KMS-11 (cell line): ENCODE data around the gene CYP26C1.
A peak's percentile ranks its signal among the peaks of the same experiment; 100 is the strongest.

Experiments used
- H2AFZ ChIP-seq: fragments of 200-600 bp; sonication (generic); 2 replicates; pipeline ENCODE4 v1.6.1; 2016; ENCODE audit warnings: antibody characterized with exemption, mixed run types, low read depth
- H3K27ac ChIP-seq: fragments of 200-600 bp; sonication (generic); 2 replicates; pipeline ENCODE4 v1.6.1; 2016; ENCODE audit warnings: mild to moderate bottlenecking, mixed run types
- H3K27me3 ChIP-seq: fragments of 200-600 bp; sonication (generic); 2 replicates; pipeline ENCODE4 v1.6.1; 2017; ENCODE audit warnings: mild to moderate bottlenecking, low read depth, mixed run types, moderate library complexity; ENCODE audit not compliant: insufficient read depth
- H3K36me3 ChIP-seq: fragments of 200-600 bp; sonication (generic); 2 replicates; pipeline ENCODE4 v1.6.1; 2017; ENCODE audit warnings: mild to moderate bottlenecking, mixed run types; ENCODE audit not compliant: insufficient read depth
- H3K4me1 ChIP-seq: fragments of 200-600 bp; sonication (generic); 2 replicates; pipeline ENCODE4 v1.6.1; 2016; ENCODE audit warnings: mild to moderate bottlenecking, low read depth, mixed run types; ENCODE audit not compliant: poor library complexity, severe bottlenecking
- H3K4me2 ChIP-seq: fragments of 200-600 bp; sonication (generic); 2 replicates; pipeline ENCODE4 v1.7.0; 2016; ENCODE audit warnings: mild to moderate bottlenecking, mixed run types
- H3K4me3 ChIP-seq: fragments of 200-600 bp; sonication (generic); IDR thresholded peaks from 2 replicates; pipeline ENCODE4 v1.6.1; 2017; ENCODE audit warnings: low read depth, low read length, mixed read lengths; ENCODE audit not compliant: insufficient read depth
- H3K79me2 ChIP-seq: fragments of 200-600 bp; sonication (generic); 2 replicates; pipeline ENCODE4 v1.6.1; 2016; ENCODE audit warnings: low read depth, mixed run types; ENCODE audit not compliant: insufficient read depth
- H3K9ac ChIP-seq: fragments of 200-600 bp; sonication (generic); 2 replicates; pipeline ENCODE4 v1.6.1; 2016; ENCODE audit warnings: mild to moderate bottlenecking, mixed run types
- H4K20me1 ChIP-seq: fragments of 200-600 bp; sonication (generic); 2 replicates; pipeline ENCODE4 v1.6.1; 2016; ENCODE audit warnings: mild to moderate bottlenecking, mixed run types; ENCODE audit not compliant: insufficient read depth
- TF ChIP-seq, protein P1 (sequence below): fragments of 200-600 bp; sonication (generic); conservative IDR thresholded peaks from 2 replicates; pipeline ENCODE4 v1.6.1; 2017; ENCODE audit warnings: low read depth, mild to moderate bottlenecking, antibody characterized with exemption, low read length, moderate library complexity, mixed read lengths

Gene CYP26C1

DNA sequence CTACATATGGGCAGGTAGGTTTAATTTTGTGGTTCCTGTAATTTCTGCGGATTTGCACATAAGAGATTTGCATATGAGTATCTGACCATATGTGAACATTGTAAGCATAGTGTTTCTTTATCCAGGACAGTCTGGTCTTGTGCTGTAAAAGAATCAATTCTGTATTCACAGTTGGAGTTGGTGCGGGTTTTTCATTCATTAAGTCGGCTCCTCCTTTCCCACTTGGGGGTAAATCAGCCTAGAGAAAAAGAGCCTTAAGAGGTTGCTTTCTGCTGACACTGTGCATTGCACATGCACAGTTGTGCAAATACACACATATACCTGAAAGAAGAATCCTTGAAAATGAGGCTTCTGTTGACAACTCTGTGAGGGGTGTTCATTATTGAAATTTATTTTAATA, 6.1 kb upstream of the CYP26C1 start:
- TF ChIP-seq, protein P1, sequence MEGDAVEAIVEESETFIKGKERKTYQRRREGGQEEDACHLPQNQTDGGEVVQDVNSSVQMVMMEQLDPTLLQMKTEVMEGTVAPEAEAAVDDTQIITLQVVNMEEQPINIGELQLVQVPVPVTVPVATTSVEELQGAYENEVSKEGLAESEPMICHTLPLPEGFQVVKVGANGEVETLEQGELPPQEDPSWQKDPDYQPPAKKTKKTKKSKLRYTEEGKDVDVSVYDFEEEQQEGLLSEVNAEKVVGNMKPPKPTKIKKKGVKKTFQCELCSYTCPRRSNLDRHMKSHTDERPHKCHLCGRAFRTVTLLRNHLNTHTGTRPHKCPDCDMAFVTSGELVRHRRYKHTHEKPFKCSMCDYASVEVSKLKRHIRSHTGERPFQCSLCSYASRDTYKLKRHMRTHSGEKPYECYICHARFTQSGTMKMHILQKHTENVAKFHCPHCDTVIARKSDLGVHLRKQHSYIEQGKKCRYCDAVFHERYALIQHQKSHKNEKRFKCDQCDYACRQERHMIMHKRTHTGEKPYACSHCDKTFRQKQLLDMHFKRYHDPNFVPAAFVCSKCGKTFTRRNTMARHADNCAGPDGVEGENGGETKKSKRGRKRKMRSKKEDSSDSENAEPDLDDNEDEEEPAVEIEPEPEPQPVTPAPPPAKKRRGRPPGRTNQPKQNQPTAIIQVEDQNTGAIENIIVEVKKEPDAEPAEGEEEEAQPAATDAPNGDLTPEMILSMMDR: no peak
- H3K4me1 ChIP-seq: peaks cover 19% of the 10 kb centered on the region

DNA sequence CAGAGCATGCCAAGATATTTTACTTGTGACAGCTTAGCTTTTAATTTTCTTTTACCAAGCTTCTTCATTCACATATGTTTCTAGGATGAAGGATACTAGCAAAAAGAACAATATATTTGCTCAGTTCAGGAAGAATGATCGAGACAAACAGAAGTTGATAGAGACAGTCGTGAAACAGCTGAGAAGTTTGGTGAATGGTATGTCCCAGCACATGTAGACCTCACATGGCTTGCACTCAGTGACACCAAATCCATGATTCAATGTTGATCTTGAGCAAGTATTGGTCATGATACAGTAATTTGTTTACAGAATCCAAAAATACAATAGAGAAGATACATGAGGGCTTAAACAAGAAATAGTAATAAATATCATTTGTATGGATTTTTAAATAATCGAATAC, 2.5 kb upstream of the CYP26C1 start:
- TF ChIP-seq, protein P1: no peak
- peak overlapping the region; percentile 43 for H3K4me2 ChIP-seq
- no peak overlapping the region for H3K27ac ChIP-seq

More for the DNA sequence above, 6.1 kb upstream of the CYP26C1 start:
- no peaks in the 10 kb centered on the region for H3K36me3 ChIP-seq
- H3K4me3 ChIP-seq: no peak overlapping the region
- no peaks in the 10 kb centered on the region for H3K79me2 ChIP-seq
- no peak overlapping the region for H3K27ac ChIP-seq
- no peaks in the 10 kb centered on the region for H4K20me1 ChIP-seq
- no peak overlapping the region for H3K4me2 ChIP-seq
- no peak overlapping the region for H3K9ac ChIP-seq
- H3K27me3 ChIP-seq: no peaks in the 10 kb centered on the region
- H2AFZ ChIP-seq: no peak overlapping the region

DNA sequence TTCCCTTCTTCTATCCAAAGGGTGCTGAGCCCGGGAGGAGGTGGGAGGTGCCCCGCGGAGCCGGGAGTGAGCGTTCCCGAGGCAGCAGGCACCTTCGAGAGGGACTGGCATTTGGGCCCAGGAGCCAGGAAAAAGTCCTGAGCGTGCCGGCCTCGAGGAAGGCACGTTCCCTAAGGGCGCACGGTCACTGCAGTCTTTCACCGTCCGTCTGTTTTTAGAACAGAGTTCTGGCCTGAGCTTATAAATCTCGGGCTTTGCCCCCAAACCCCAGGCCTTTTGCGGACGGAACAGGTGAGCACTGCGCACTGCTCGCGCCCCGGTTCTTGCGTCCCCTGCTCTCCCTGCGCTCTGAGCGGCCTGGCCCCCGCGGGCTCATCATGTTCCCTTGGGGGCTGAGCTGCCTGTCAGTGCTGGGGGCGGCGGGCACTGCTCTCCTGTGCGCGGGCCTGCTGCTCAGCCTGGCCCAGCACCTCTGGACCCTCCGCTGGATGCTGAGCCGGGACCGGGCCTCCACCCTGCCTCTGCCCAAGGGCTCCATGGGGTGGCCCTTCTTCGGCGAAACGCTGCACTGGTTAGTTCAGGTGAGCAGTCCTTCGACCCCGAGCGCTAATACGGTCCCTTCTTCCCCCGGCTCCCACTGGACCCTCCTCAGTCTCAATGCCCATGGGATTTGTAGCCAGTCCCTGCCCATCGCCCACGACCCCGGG, 442 bp downstream of the CYP26C1 start:
- Histone ChIP-seq H3K79me2 (no peaks in the 10 kb centered on the region), H3K36me3 (no peaks in the 10 kb centered on the region), H3K4me3 (no peak overlapping the region), H3K27me3 (no peaks in the 10 kb centered on the region), H2AFZ (no peak overlapping the region), H3K4me2 (no peak overlapping the region), H3K9ac (no peak overlapping the region), H3K4me1 (peaks cover 22% of the 10 kb centered on the region), H3K27ac (no peak overlapping the region), H4K20me1 (no peaks in the 10 kb centered on the region)
- TF ChIP-seq, protein P1: no peak

More for the DNA sequence above, 2.5 kb upstream of the CYP26C1 start:
- Histone ChIP-seq H4K20me1 (no peaks in the 10 kb centered on the region), H3K36me3 (no peaks in the 10 kb centered on the region), H3K4me3 (no peak overlapping the region), H3K79me2 (no peaks in the 10 kb centered on the region), H3K9ac (no peak overlapping the region), H3K27me3 (no peaks in the 10 kb centered on the region), H3K4me1 (peaks cover 22% of the 10 kb centered on the region), H2AFZ (no peak overlapping the region)

DNA sequence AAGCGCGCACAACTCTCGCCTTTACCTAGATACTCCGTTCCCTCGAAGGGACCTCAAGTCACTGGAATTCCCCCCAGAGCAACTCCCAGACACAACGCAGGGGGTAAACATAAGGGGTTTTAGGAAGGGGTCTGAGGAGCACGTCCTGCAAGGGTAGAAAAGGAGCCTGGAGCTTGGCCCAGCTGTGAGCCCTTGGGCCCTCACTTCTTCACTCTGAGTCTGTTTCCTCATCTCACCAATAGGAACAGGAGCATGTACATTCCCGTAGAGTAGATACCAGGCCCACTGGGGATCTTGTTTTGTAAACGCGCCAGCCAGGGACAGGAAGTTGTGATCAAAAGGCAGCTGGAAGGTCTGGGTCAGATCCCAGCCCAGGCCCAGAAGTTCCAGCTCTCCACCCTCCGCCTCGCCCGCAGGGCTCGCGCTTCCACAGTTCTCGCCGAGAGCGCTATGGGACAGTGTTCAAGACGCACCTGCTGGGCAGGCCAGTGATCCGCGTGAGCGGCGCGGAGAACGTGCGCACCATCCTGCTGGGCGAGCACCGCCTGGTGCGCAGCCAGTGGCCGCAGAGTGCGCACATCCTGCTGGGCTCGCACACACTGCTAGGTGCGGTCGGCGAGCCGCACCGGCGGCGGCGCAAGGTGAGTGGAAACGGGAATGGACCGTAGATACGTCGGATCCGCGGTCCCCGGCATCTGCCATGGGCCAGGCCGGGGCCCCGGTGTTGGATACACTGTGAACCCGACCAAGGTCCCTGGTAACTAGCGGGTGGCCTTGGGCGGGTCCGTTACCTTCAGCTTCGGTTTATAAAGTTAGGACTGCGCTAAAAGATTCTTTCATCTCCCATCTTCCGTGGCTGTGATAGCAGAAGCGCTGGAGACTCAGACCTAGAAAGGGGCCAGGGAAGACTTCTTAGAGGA, 1.3 kb downstream of the CYP26C1 start:
- Histone ChIP-seq H3K79me2 (no peaks in the 10 kb centered on the region), H4K20me1 (no peaks in the 10 kb centered on the region), H3K4me1 (peaks cover 22% of the 10 kb centered on the region), H2AFZ (no peak overlapping the region), H3K36me3 (no peaks in the 10 kb centered on the region), H3K27me3 (no peaks in the 10 kb centered on the region), H3K4me3 (no peak overlapping the region), H3K4me2 (no peak overlapping the region), H3K27ac (no peak overlapping the region), H3K9ac (no peak overlapping the region)
- TF ChIP-seq, protein P1: no peak
